SK-N-SH (cell line): ENCODE results near the gene RAD21L1.

Source experiments
- JUND ChIP-seq: IDR thresholded peaks from 2 replicates; pipeline ENCODE4 v1.4.0; 2012
- POLR2AphosphoS5 ChIP-seq: IDR thresholded peaks from 2 replicates; pipeline ENCODE4 v1.6.1; 2012; ENCODE audit warnings: low read depth, low read length
- RFX5 ChIP-seq: IDR thresholded peaks from 2 replicates; pipeline ENCODE4 v1.6.1; 2012; ENCODE audit warnings: mild to moderate bottlenecking, improper control_type of control experiment, low read length
- RXRA ChIP-seq: IDR thresholded peaks from 2 replicates; pipeline ENCODE4 v1.4.0; 2012; ENCODE audit warnings: low read depth, mild to moderate bottlenecking, borderline replicate concordance
- SMC3 ChIP-seq: IDR thresholded peaks from 2 replicates; pipeline ENCODE4 v1.6.1; 2012; ENCODE audit warnings: low read depth, low read length, improper control_type of control experiment
- TF ChIP-seq, protein P1 (sequence below): fragments of 200-600 bp; sonication (generic); IDR thresholded peaks from 2 replicates; pipeline ENCODE4 v1.6.1; 2017; ENCODE audit warnings: antibody characterized with exemption, mild to moderate bottlenecking, moderate library complexity
- TF ChIP-seq, protein P2 (sequence below): IDR thresholded peaks from 2 replicates; pipeline ENCODE4 v1.6.1; 2012; ENCODE audit warnings: mild to moderate bottlenecking, low read depth, low read length, moderate library complexity

DNA sequence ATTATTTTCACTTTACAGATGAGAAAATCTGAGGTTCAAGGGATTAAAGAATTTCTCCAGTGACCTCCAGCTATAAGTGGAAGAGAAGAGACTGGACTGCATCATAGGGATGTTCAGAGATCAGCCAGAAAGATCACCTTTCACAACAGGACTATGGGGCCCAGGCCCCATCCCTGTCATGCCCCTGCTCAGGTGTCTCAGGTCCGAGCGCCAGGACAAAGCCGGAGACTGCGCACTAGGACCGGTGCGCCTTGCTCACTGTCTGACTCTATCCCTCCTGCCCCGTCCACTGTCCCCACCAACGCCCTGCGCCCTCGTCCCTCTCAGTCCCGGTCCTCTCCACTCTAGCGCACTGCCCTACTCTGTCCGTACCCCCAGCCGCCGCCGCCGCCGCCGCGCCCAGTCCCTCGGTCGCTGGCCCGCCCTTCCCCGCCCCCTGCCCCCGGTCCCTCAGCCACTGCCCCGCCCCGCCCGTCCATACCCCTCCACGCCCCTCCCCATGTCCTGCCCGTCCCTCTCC lies 521 bp upstream of the RAD21L1 start:
- TF ChIP-seq, protein P1, sequence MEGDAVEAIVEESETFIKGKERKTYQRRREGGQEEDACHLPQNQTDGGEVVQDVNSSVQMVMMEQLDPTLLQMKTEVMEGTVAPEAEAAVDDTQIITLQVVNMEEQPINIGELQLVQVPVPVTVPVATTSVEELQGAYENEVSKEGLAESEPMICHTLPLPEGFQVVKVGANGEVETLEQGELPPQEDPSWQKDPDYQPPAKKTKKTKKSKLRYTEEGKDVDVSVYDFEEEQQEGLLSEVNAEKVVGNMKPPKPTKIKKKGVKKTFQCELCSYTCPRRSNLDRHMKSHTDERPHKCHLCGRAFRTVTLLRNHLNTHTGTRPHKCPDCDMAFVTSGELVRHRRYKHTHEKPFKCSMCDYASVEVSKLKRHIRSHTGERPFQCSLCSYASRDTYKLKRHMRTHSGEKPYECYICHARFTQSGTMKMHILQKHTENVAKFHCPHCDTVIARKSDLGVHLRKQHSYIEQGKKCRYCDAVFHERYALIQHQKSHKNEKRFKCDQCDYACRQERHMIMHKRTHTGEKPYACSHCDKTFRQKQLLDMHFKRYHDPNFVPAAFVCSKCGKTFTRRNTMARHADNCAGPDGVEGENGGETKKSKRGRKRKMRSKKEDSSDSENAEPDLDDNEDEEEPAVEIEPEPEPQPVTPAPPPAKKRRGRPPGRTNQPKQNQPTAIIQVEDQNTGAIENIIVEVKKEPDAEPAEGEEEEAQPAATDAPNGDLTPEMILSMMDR: no peak
- TF ChIP-seq RFX5: no peak
- no peak for TF ChIP-seq JUND
- no peak for TF ChIP-seq RXRA
- TF ChIP-seq POLR2AphosphoS5: no peak
- TF ChIP-seq, protein P2, sequence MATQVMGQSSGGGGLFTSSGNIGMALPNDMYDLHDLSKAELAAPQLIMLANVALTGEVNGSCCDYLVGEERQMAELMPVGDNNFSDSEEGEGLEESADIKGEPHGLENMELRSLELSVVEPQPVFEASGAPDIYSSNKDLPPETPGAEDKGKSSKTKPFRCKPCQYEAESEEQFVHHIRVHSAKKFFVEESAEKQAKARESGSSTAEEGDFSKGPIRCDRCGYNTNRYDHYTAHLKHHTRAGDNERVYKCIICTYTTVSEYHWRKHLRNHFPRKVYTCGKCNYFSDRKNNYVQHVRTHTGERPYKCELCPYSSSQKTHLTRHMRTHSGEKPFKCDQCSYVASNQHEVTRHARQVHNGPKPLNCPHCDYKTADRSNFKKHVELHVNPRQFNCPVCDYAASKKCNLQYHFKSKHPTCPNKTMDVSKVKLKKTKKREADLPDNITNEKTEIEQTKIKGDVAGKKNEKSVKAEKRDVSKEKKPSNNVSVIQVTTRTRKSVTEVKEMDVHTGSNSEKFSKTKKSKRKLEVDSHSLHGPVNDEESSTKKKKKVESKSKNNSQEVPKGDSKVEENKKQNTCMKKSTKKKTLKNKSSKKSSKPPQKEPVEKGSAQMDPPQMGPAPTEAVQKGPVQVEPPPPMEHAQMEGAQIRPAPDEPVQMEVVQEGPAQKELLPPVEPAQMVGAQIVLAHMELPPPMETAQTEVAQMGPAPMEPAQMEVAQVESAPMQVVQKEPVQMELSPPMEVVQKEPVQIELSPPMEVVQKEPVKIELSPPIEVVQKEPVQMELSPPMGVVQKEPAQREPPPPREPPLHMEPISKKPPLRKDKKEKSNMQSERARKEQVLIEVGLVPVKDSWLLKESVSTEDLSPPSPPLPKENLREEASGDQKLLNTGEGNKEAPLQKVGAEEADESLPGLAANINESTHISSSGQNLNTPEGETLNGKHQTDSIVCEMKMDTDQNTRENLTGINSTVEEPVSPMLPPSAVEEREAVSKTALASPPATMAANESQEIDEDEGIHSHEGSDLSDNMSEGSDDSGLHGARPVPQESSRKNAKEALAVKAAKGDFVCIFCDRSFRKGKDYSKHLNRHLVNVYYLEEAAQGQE: no peak
- TF ChIP-seq SMC3: no peak
